Stimulated activated naive B cell treated with anti-CD40 and anti-IgM and Interleukin-4, amounts not matched to agents 10 μg/mL and 1 μg/mL and 100 μg/mL, for 72 hours (primary cell): Measurements from ENCODE around the gene SLC7A1.

ENCODE experiments used
- ATAC-seq, 2 donors: fragments of 150-1000 bp; cut with Tn5 transposase; replicated peaks; 2 replicates each; pipeline ENCODE4 v1.10.0; 2021; ENCODE audit warnings: moderate library complexity in 1 of 2
- DNase-seq: peaks from one replicate; pipeline ENCODE4 v3.0.0; 2021
- H3K27ac Mint-ChIP-seq: one replicate; pipeline ENCODE4 v1.8.0; 2022; ENCODE audit warnings: mild to moderate bottlenecking, mixed read lengths
- H3K27me3 Mint-ChIP-seq, 2 donors: one replicate each; pipeline ENCODE4 v1.8.0; 2022; ENCODE audit warnings: mixed read lengths in 2 of 2
- H3K36me3 Mint-ChIP-seq, 2 donors: one replicate each; pipeline ENCODE4 v1.8.0; 2022; ENCODE audit warnings: mixed read lengths in 2 of 2, mild to moderate bottlenecking in 1 of 2
- H3K4me1 Mint-ChIP-seq, 2 donors: one replicate each; pipeline ENCODE4 v1.8.0; 2022; ENCODE audit warnings: mixed read lengths in 2 of 2, mild to moderate bottlenecking in 1 of 2
- H3K4me3 Mint-ChIP-seq, 2 donors: one replicate each; pipeline ENCODE4 v1.8.0; 2022; ENCODE audit warnings: mild to moderate bottlenecking in 2 of 2, mixed read lengths in 2 of 2, moderate library complexity in 1 of 2
- H3K9me3 Mint-ChIP-seq, 2 donors: one replicate each; pipeline ENCODE4 v1.8.0; 2022; ENCODE audit warnings: mixed read lengths in 2 of 2, mild to moderate bottlenecking in 1 of 2

The SLC7A1 gene

DNA sequence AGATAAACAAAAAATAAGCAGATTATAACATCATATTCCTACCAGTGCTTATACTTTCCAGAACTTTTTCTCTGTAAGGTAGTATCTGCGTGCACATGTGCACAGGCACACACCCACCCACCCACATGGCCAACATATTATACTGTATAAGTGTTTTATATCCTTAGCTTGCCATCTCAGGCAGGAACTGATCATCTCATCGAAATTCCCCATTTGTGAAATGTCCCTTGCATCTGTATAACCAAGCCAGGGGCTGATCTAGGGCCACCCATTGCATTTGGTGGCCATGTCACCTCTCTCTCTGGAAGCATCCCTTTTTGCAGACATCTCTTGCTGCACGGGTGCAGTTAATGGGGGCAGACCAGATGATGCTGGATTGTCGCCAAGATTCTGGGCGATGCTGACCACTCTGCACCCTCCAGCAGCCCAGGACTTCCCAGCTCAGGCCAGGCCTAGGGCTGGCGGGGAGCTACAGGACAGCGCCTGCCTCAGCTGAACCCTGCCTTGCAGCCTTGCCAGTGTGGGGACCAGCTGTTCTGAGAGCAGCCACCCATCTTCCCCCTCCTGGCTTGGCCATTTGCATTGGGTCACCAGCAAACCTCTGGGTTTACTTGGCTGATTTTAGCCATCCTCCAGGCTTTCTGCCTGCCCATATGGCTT is 95.9 kb downstream of the SLC7A1 start:
- Mint-ChIP-seq H3K27ac (no peak overlapping the region), H3K4me1 (peaks cover 21 to 26% of the 10 kb centered on the region in 2 donors), H3K27me3 (peaks cover 5 to 19% of the 10 kb centered on the region in 2 donors), H3K4me3 (no peak overlapping the region), H3K9me3 (no peaks in the 10 kb centered on the region), H3K36me3 (no peaks in the 10 kb centered on the region)
- ATAC-seq (no peak), DNase-seq (no peak)

GRCh38 chr13:29498426-29499040 is 97.0 kb downstream of the SLC7A1 start:
- DNase-seq (no peak), ATAC-seq (no peak)
- Mint-ChIP-seq H3K4me3 (no peak overlapping the region), H3K9me3 (no peaks in the 10 kb centered on the region), H3K4me1 (peaks cover 25 to 28% of the 10 kb centered on the region in 2 donors), H3K36me3 (no peaks in the 10 kb centered on the region), H3K27ac (no peak overlapping the region), H3K27me3 (peaks cover 0 to 8% of the 10 kb centered on the region in 2 donors)

GRCh38 chr13:29497137-29497654 is 98.3 kb downstream of the SLC7A1 start:
- DNase-seq (no peak), ATAC-seq (no peak)
- no peaks in the 10 kb centered on the region for H3K27me3 Mint-ChIP-seq
- H3K4me1 Mint-ChIP-seq, result peaks cover 25 to 28% of the 10 kb centered on the region in 2 donors
- no peaks in the 10 kb centered on the region for H3K36me3 Mint-ChIP-seq
- H3K27ac Mint-ChIP-seq, result no peak overlapping the region
- H3K4me3 Mint-ChIP-seq, result no peak overlapping the region
- no peaks in the 10 kb centered on the region for H3K9me3 Mint-ChIP-seq

DNA sequence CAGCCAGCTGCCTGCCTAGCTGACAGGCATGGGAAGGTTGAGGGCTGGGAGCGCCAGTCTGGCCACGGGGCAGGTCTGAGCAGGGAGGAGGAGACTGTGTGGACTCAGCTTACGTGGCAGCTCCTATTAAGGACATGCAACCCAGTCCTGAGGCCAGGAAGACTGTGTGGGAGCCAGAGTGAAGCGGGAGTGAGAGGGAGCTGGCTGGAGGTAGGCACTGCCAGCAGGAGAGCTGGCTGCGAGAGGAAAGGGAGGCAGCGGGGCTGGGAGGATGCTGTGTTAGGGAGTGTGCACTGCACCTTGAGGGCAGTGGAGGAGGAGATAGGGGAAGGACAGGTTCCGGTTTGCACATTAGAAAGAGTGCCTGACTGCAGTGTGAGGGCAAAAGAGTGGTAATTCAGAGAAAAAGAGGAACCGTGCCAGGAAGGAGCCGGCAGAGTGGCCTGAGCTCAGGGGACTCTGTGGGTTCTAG is 99.2 kb downstream of the SLC7A1 start:
- Mint-ChIP-seq H3K36me3 (no peaks in the 10 kb centered on the region), H3K27ac (peak overlapping the region; percentile 86), H3K27me3 (no peaks in the 10 kb centered on the region), H3K9me3 (no peaks in the 10 kb centered on the region), H3K4me3 (peak overlapping the region; percentile 33 to 78), H3K4me1 (peaks cover 25 to 28% of the 10 kb centered on the region in 2 donors)
- ATAC-seq (peak; percentile 90 to 91), DNase-seq (peak; percentile 54)

DNA sequence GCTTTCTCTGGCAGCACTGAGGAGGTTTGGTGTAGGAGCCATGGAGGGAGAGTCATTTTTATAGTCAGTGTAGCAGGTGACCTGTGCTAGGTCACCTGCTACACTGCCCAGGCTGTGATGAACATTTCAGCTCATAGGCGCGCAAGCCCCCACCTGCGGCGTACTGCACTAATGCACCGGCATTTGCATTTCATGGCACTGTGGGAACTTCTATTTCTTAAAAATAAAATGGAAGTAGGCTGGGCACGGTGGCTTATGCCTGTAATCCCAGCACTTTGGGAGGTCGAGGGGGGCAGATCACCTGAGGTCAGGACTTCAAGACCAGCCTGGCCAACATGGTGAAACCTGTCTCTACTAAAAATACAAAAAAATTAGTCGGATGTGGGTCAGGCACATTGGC is 101.0 kb downstream of the SLC7A1 start:
- Mint-ChIP-seq H3K4me3 (no peak overlapping the region), H3K27ac (no peak overlapping the region), H3K9me3 (no peaks in the 10 kb centered on the region), H3K27me3 (no peaks in the 10 kb centered on the region), H3K4me1 (peaks cover 25 to 28% of the 10 kb centered on the region in 2 donors), H3K36me3 (no peaks in the 10 kb centered on the region)
- ATAC-seq (no peak), DNase-seq (no peak)

- Mint-ChIP-seq H3K4me3 (no peak overlapping the region), H3K9me3 (no peaks in the 10 kb centered on the region), H3K27me3 (no peaks in the 10 kb centered on the region), H3K27ac (no peak overlapping the region), H3K4me1 (peaks cover 25 to 28% of the 10 kb centered on the region in 2 donors), H3K36me3 (no peaks in the 10 kb centered on the region)
- ATAC-seq (no peak), DNase-seq (no peak)
Measured at GRCh38 chr13:29493796-29494195, 101.7 kb downstream of the SLC7A1 start.

DNA sequence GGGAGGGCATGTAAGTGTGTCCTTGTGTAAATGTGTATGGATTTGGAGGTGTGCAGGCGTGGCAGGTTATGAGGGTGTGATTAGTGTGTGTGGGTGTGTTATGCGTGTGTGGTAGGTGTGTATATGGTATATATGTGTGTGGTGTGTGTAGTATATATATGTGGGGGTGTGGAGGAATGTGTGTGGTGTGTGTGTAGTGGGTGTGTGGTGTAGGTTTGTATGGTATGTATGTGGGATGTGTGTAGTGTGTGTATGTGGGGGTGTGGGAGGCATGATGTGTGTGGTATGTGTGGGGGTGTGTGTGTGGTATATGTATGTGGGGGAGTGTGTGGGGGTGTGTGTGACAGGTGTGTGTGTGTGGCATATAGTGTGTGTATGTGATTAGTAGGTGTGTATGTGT is 104.2 kb downstream of the SLC7A1 start:
- H3K4me3 Mint-ChIP-seq, result no peak overlapping the region
- H3K27me3 Mint-ChIP-seq, result no peaks in the 10 kb centered on the region
- H3K27ac Mint-ChIP-seq, result no peak overlapping the region
- no peak for ATAC-seq
- H3K4me1 Mint-ChIP-seq, result peaks cover 15 to 22% of the 10 kb centered on the region in 2 donors
- no peak for DNase-seq
- no peaks in the 10 kb centered on the region for H3K9me3 Mint-ChIP-seq
- no peaks in the 10 kb centered on the region for H3K36me3 Mint-ChIP-seq

GRCh38 chr13:29490561-29490885 is 105.0 kb downstream of the SLC7A1 start:
- Mint-ChIP-seq H3K9me3 (no peaks in the 10 kb centered on the region), H3K36me3 (no peaks in the 10 kb centered on the region), H3K27ac (no peak overlapping the region), H3K4me3 (no peak overlapping the region), H3K4me1 (peaks cover 8 to 19% of the 10 kb centered on the region in 2 donors), H3K27me3 (no peaks in the 10 kb centered on the region)
- ATAC-seq (no peak), DNase-seq (no peak)

GRCh38 chr13:29489650-29490560 is 105.6 kb downstream of the SLC7A1 start:
- ATAC-seq (no peak), DNase-seq (no peak)
- no peak overlapping the region for H3K27ac Mint-ChIP-seq
- no peaks in the 10 kb centered on the region for H3K27me3 Mint-ChIP-seq
- no peaks in the 10 kb centered on the region for H3K36me3 Mint-ChIP-seq
- no peak overlapping the region for H3K4me3 Mint-ChIP-seq
- H3K9me3 Mint-ChIP-seq, result no peaks in the 10 kb centered on the region
- peaks cover 6 to 17% of the 10 kb centered on the region in 2 donors for H3K4me1 Mint-ChIP-seq

DNA sequence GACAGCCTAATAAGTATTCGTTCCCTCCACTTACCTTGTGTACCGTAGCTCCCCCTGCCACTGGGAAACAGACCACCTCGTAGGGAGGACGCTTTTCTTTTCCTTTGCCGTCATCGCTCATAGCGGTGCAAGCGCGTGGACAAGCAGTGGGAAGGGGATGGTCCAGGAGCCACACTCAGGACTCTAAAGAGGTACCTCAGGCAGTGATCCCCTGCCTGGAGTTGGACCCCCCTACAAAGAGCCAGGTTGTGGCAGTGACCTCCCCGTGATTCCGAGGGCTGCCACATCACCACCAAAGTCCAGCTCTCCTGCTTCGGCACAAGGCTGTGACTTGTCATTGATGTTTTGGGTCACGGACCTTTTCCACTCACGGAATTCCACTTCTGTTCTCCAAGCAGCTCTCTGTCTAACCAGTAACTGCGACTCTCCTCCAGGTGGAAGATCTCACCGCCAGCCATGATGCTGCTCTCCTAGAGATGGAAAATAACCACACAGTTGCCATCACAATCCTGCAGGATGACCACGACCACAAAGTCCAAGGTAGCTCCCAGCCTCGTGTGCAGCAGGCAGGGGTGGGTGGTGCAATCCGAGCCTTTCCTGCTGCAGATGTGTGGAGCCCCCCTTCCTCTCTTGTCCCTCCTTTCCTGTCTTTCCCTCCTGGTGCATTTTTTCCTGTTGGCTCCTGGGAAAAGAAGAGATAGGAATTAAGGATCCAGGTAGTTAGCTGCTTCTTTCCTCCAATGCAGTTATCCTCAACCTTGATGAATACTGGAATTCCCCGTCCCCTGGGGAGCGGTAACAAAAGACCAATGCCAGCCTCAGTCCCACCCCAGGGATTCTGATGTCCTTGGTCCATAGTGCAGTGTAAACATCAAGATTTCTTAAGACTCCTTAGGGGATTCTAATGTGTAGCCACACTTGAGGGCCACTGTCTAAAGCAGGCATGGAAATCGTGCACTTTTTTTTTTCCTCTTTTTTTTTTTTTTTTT is 107.7 kb downstream of the SLC7A1 start:
- Mint-ChIP-seq H3K27me3 (no peaks in the 10 kb centered on the region), H3K4me3 (no peak overlapping the region), H3K27ac (no peak overlapping the region), H3K36me3 (no peaks in the 10 kb centered on the region), H3K9me3 (no peaks in the 10 kb centered on the region), H3K4me1 (peaks cover 10 to 19% of the 10 kb centered on the region in 2 donors)
- ATAC-seq, result no peak
- DNase-seq, result no peak

GRCh38 chr13:29486551-29486950 is 108.9 kb downstream of the SLC7A1 start:
- H3K4me1 Mint-ChIP-seq, result peaks cover 10 to 19% of the 10 kb centered on the region in 2 donors
- H3K36me3 Mint-ChIP-seq, result no peaks in the 10 kb centered on the region
- no peaks in the 10 kb centered on the region for H3K27me3 Mint-ChIP-seq
- DNase-seq, result no peak
- H3K27ac Mint-ChIP-seq, result no peak overlapping the region
- H3K4me3 Mint-ChIP-seq, result no peak overlapping the region
- H3K9me3 Mint-ChIP-seq, result no peaks in the 10 kb centered on the region
- no peak for ATAC-seq

- Mint-ChIP-seq H3K4me1 (peaks cover 10 to 19% of the 10 kb centered on the region in 2 donors), H3K4me3 (no peak overlapping the region), H3K27ac (no peak overlapping the region), H3K9me3 (no peaks in the 10 kb centered on the region), H3K27me3 (peaks cover 4 to 6% of the 10 kb centered on the region in 2 donors), H3K36me3 (no peaks in the 10 kb centered on the region)
- DNase-seq, result no peak
- ATAC-seq, result no peak
Measured at GRCh38 chr13:29484796-29485195, 110.7 kb downstream of the SLC7A1 start.

DNA sequence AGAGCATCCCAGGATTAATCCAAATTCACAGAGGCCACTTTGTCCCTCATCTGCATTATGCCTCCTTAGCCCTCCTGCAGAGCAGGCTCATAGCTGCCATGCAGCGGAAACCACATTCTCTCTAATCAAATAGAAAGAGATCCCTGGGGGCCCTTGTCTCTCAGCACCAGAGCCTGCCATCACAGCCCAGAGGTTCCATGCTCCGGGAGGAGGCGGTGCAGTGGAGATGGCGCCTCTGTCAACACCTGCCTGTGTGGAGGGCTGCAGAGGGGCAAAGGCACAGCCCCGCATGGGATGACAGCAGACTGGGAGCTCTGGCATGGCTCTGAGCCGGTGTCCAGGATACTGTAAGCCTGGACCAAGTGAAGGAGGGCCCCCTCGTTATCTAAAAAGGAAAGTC is 111.3 kb downstream of the SLC7A1 start:
- peaks cover 10 to 19% of the 10 kb centered on the region in 2 donors for H3K4me1 Mint-ChIP-seq
- H3K27me3 Mint-ChIP-seq, result peaks cover 4 to 6% of the 10 kb centered on the region in 2 donors
- H3K4me3 Mint-ChIP-seq, result no peak overlapping the region
- no peaks in the 10 kb centered on the region for H3K9me3 Mint-ChIP-seq
- no peaks in the 10 kb centered on the region for H3K36me3 Mint-ChIP-seq
- ATAC-seq, result peak; percentile 68 to 76
- no peak overlapping the region for H3K27ac Mint-ChIP-seq
- no peak for DNase-seq
